PC-3 (cell line): ENCODE measurements around the gene FGF6. TPM values are rescaled to one million over a fixed set of nuclear protein-coding genes. Genes with fewer than 3 reads are reported as not detected.

ENCODE experiments used
- ATAC-seq: fragments of 200-7000 bp; cut with Tn5 transposase; 2 replicates; pipeline ENCODE4 v1.9.1; 2020; ENCODE audit warnings: mild to moderate bottlenecking, moderate library complexity
- BruUV-seq: library from RNA; stranded (reverse); fragments of 400-500 nt; replicated peaks from 2 replicates; lab custom pipeline; 2021; lab: Mats Ljungman, UMichigan
- CTCF ChIA-PET: fragments of 300-600 bp; sonication (Branson Sonifier 250); formaldehyde crosslinking; loops from one replicate; lab custom pipeline; 2022; ENCODE audit warnings: antibody characterized with exemption; lab: Charles Lee
- POLR2A ChIA-PET: fragments of 300-600 bp; sonication (Branson Sonifier 250); formaldehyde crosslinking; loops from one replicate; lab custom pipeline; 2022; ENCODE audit warnings: antibody characterized with exemption; ENCODE audit not compliant: unreplicated experiment; lab: Charles Lee
- DNase-seq: peaks from one replicate; pipeline ENCODE4 v3.0.0-alpha.2; 2015
- H2AFZ ChIP-seq: fragments of 300-600 bp; sonication (generic); 2 replicates; pipeline ENCODE4 v1.6.0; 2016; ENCODE audit warnings: antibody characterized with exemption, low read length
- H3F3A ChIP-seq: fragments of 300-600 bp; sonication (generic); one replicate; pipeline ENCODE4 v1.6.0; 2017; ENCODE audit warnings: antibody characterized with exemption, low read length, control low read depth, mild to moderate bottlenecking; ENCODE audit not compliant: unreplicated experiment
- H3K27ac ChIP-seq: fragments of 300-600 bp; sonication (generic); 2 replicates; pipeline ENCODE4 v1.5.1; 2016; ENCODE audit warnings: mild to moderate bottlenecking, low read length
- H3K27me3 ChIP-seq: fragments of 300-600 bp; sonication (generic); 2 replicates; pipeline ENCODE4 v1.6.1; 2016; ENCODE audit warnings: low read length, mixed read lengths
- H3K36me3 ChIP-seq: fragments of 300-600 bp; sonication (generic); 2 replicates; pipeline ENCODE4 v1.6.1; 2016; ENCODE audit warnings: low read depth, mixed run types, low read length, mixed read lengths
- H3K4me1 ChIP-seq: fragments of 300-600 bp; sonication (generic); 2 replicates; pipeline ENCODE4 v1.5.1; 2016; ENCODE audit warnings: low read length; ENCODE audit not compliant: insufficient read depth
- H3K4me2 ChIP-seq: fragments of 300-600 bp; sonication (generic); 2 replicates; pipeline ENCODE4 v1.6.0; 2016; ENCODE audit warnings: low read length
- H3K4me3 ChIP-seq: fragments of 300-600 bp; sonication (generic); 2 replicates; pipeline ENCODE4 v1.5.1; 2016; ENCODE audit warnings: mild to moderate bottlenecking, low read length, mixed read lengths
- H3K79me2 ChIP-seq: fragments of 300-600 bp; sonication (generic); 2 replicates; pipeline ENCODE4 v1.6.1; 2017; ENCODE audit warnings: low read length, mixed read lengths
- H3K9ac ChIP-seq: fragments of 300-600 bp; sonication (generic); 2 replicates; pipeline ENCODE4 v1.6.0; 2016; ENCODE audit warnings: mild to moderate bottlenecking, low read length
- H3K9me2 ChIP-seq: fragments of 300-600 bp; sonication (generic); replicated peaks from 2 replicates; pipeline ENCODE4 v1.6.1; 2016; ENCODE audit warnings: mixed run types, low read length, mixed read lengths
- H3K9me3 ChIP-seq: fragments of 300-600 bp; sonication (generic); 2 replicates; pipeline ENCODE4 v1.6.1; 2016; ENCODE audit warnings: low read length, mixed read lengths
- H4K20me1 ChIP-seq: fragments of 300-600 bp; sonication (generic); 2 replicates; pipeline ENCODE4 v1.6.1; 2016; ENCODE audit warnings: low read length, mixed read lengths
- CTCF ChIP-seq: fragments of 300-600 bp; sonication (generic); conservative IDR thresholded peaks from 2 replicates; pipeline ENCODE4 v1.5.1; 2017; ENCODE audit warnings: antibody characterized with exemption, low read depth, mild to moderate bottlenecking, low read length
- EZH2 ChIP-seq: fragments of 300-600 bp; sonication (generic); IDR thresholded peaks from one replicate; pipeline ENCODE4 v1.6.1; 2017; ENCODE audit warnings: antibody characterized with exemption, mild to moderate bottlenecking, low read length; ENCODE audit not compliant: unreplicated experiment
- EZH2phosphoT487 ChIP-seq: fragments of 300-600 bp; sonication (generic); IDR thresholded peaks from 2 replicates; pipeline ENCODE4 v1.6.1; 2018; ENCODE audit warnings: mild to moderate bottlenecking, antibody characterized with exemption, low read length, borderline replicate concordance
- intact Hi-C: fragments of 100-400 bp; cut with micrococcal nuclease; formaldehyde crosslinking; loops from 2 replicates; pipeline ENCODE4 v1.9.0; 2023
- total RNA-seq: library from RNA; depleted of rRNA; stranded (reverse); fragments of >200 nt; gene quantifications from 2 replicates; pipeline ENCODE4 v1.2.3, GENCODE V29; 2014

FGF6 gene
- total RNA-seq, 1 experiment from 2014 or later, result not detected

GRCh38 chr12:4448943-4449850 lies 3.6 kb upstream of the FGF6 start:
- no peak overlapping the region for H3K4me3 ChIP-seq

GRCh38 chr12:4448371-4448940 lies 2.8 kb upstream of the FGF6 start:
- no peaks in the 10 kb centered on the region for H3K79me2 ChIP-seq
- H3K4me3 ChIP-seq, result no peak overlapping the region
- H3K27me3 ChIP-seq, result peaks cover 64% of the 10 kb centered on the region
- DNase-seq (no peak), ATAC-seq (no peak)
- no peak for TF ChIP-seq EZH2
- no peak for TF ChIP-seq EZH2phosphoT487
- TF ChIP-seq CTCF, result no peak
- H3K4me2 ChIP-seq, result no peak overlapping the region
- intact Hi-C loops, result no loop called here
- no peaks in the 10 kb centered on the region for H3K9me3 ChIP-seq
- no peaks in the 10 kb centered on the region for H3F3A ChIP-seq
- H2AFZ ChIP-seq, result no peak overlapping the region
- no peak overlapping the region for H3K27ac ChIP-seq
- ChIA-PET POLR2A (no interaction called here), CTCF (no interaction called here)
- H3K9ac ChIP-seq, result no peak overlapping the region
- H3K4me1 ChIP-seq, result no peaks in the 10 kb centered on the region
- H3K36me3 ChIP-seq, result no peaks in the 10 kb centered on the region
- H3K9me2 ChIP-seq, result no peaks in the 10 kb centered on the region
- H4K20me1 ChIP-seq, result no peaks in the 10 kb centered on the region
- no TSS peak for BruUV-seq

More at GRCh38 chr12:4448943-4449850, 3.6 kb upstream of the FGF6 start:
- POLR2A ChIA-PET, result no interaction called here
- Histone ChIP-seq H3K4me2 (no peak overlapping the region), H3K9me2 (no peaks in the 10 kb centered on the region), H3F3A (no peaks in the 10 kb centered on the region), H4K20me1 (no peaks in the 10 kb centered on the region), H3K79me2 (no peaks in the 10 kb centered on the region), H2AFZ (no peak overlapping the region), H3K27ac (no peak overlapping the region), H3K27me3 (peaks cover 57% of the 10 kb centered on the region), H3K4me1 (no peaks in the 10 kb centered on the region), H3K9me3 (no peaks in the 10 kb centered on the region), H3K36me3 (no peaks in the 10 kb centered on the region), H3K9ac (no peak overlapping the region)
- TF ChIP-seq EZH2phosphoT487, result no peak
- TF ChIP-seq EZH2, result no peak
- no peak for TF ChIP-seq CTCF
- CTCF ChIA-PET, result no interaction called here
- no peak for ATAC-seq
- no peak for DNase-seq
- intact Hi-C loops, result no loop called here
- no TSS peak for BruUV-seq

- Histone ChIP-seq H3K27me3 (peaks cover 78% of the 10 kb centered on the region), H3K4me1 (no peaks in the 10 kb centered on the region), H3K4me2 (no peak overlapping the region), H3K79me2 (no peaks in the 10 kb centered on the region), H4K20me1 (no peaks in the 10 kb centered on the region), H3K9me3 (no peaks in the 10 kb centered on the region), H3K9ac (no peak overlapping the region), H3K27ac (no peak overlapping the region), H3K36me3 (no peaks in the 10 kb centered on the region), H3F3A (no peaks in the 10 kb centered on the region), H2AFZ (no peak overlapping the region), H3K4me3 (no peak overlapping the region), H3K9me2 (no peaks in the 10 kb centered on the region)
- ChIA-PET POLR2A (no interaction called here), CTCF (no interaction called here)
- intact Hi-C loops, result no loop called here
- ATAC-seq (no peak), DNase-seq (no peak)
- no TSS peak for BruUV-seq
- TF ChIP-seq EZH2phosphoT487 (no peak), CTCF (no peak), EZH2 (no peak)
Observed at GRCh38 chr12:4447151-4447550, 1.5 kb upstream of the FGF6 start.
